B cell (primary cell): ENCODE results near the gene PPP2R2C. TPM values are rescaled to one million over a fixed set of nuclear protein-coding genes. Genes with fewer than 3 reads are reported as not detected.

Experiments used
- ATAC-seq: fragments of 200-7000 bp; cut with Tn5 transposase; one replicate; pipeline ENCODE4 v1.10.0; 2021; ENCODE audit warnings: low read depth, mild to moderate bottlenecking, moderate number of reproducible peaks, moderate library complexity
- CTCF ChIA-PET: fragments of 350-600 bp; sonication (Branson Sonifier 250); formaldehyde crosslinking; loops from one replicate; lab custom pipeline; 2021; ENCODE audit warnings: antibody characterized with exemption, inconsistent platforms; lab: Charles Lee
- POLR2A ChIA-PET: fragments of 350-600 bp; sonication (Branson Sonifier 250); formaldehyde crosslinking; loops from one replicate; lab custom pipeline; 2021; ENCODE audit warnings: antibody characterized with exemption; lab: Charles Lee
- DNase-seq: peaks from one replicate; pipeline ENCODE4 v3.0.0; 2013
- H2AFZ ChIP-seq: 2 replicates; pipeline ENCODE4 v1.6.1; 2012; ENCODE audit warnings: mild to moderate bottlenecking, low read depth, low read length; ENCODE audit not compliant: insufficient read depth, poor library complexity, severe bottlenecking
- H3K27ac ChIP-seq, 2 donors: 1 replicate in 1 of 2; 2 replicates in 1 of 2; pipeline ENCODE4 v1.5.1; 2012 to 2013; ENCODE audit warnings: low read length in 2 of 2, mild to moderate bottlenecking in 2 of 2, moderate library complexity in 1 of 2
- H3K27me3 ChIP-seq, 4 experiments: fragments of 200-600 bp in 1 of 4; sonication (generic) in 1 of 4; replicated peaks in 1 of 4; 1 replicate in 2 of 4; 2 replicates in 2 of 4; pipeline versions ENCODE4 v1.6.1 to v1.7.0; 2013 to 2016; ENCODE audit warnings: low read length in 3 of 4, mild to moderate bottlenecking in 2 of 4, mixed read lengths in 1 of 4, moderate library complexity in 1 of 4; ENCODE audit not compliant: insufficient read depth in 4 of 4, control insufficient read depth in 3 of 4; ENCODE audit errors: control extremely low read depth in 1 of 4
- H3K36me3 ChIP-seq, 2 experiments: replicated peaks in 1 of 2; 1 replicate in 1 of 2; 2 replicates in 1 of 2; pipeline versions ENCODE4 v1.6.1 to v1.7.1; 2013; ENCODE audit warnings: low read length in 1 of 2; ENCODE audit not compliant: insufficient read depth in 2 of 2, control insufficient read depth in 1 of 2; ENCODE audit errors: control extremely low read depth in 1 of 2, extremely low read depth in 1 of 2
- H3K4me1 ChIP-seq, 2 donors: fragments of 200-600 bp in 1 of 2; sonication (generic) in 1 of 2; 1 replicate in 1 of 2; 2 replicates in 1 of 2; pipeline versions ENCODE4 v1.5.1 to v1.6.1; 2013 to 2017; ENCODE audit warnings: low read length in 2 of 2; ENCODE audit not compliant: control insufficient read depth in 2 of 2, insufficient read depth in 2 of 2
- H3K4me2 ChIP-seq: replicated peaks from 2 replicates; pipeline ENCODE3; 2012; ENCODE audit warnings: mild to moderate bottlenecking, low read depth, low read length; ENCODE audit not compliant: poor library complexity, severe bottlenecking
- H3K4me3 ChIP-seq, 5 experiments: fragments of 200-600 bp in 1 of 5; sonication (generic) in 1 of 5; 1 replicate in 3 of 5; 2 replicates in 2 of 5; pipeline versions ENCODE4 v1.5.1 to v1.7.0; 2011 to 2016; ENCODE audit warnings: low read length in 4 of 5, mild to moderate bottlenecking in 4 of 5, low read depth in 2 of 5, control low read depth in 1 of 5, moderate library complexity in 1 of 5; ENCODE audit not compliant: insufficient read depth in 1 of 5; ENCODE audit errors: control extremely low read depth in 1 of 5, extremely low read depth in 1 of 5
- H3K79me2 ChIP-seq: fragments of 200-600 bp; sonication (generic); one replicate; pipeline ENCODE4 v1.6.0; 2016; ENCODE audit warnings: low read length; ENCODE audit not compliant: control insufficient read depth, insufficient read depth
- H3K9ac ChIP-seq: fragments of 200-600 bp; sonication (generic); 2 replicates; pipeline ENCODE4 v1.6.1; 2017; ENCODE audit warnings: mild to moderate bottlenecking, low read length, moderate library complexity
- H3K9me3 ChIP-seq, 3 donors: one replicate each; pipeline versions ENCODE4 v1.6.1 to v1.7.1; 2013; ENCODE audit warnings: low read length in 2 of 3; ENCODE audit not compliant: control insufficient read depth in 2 of 3, insufficient read depth in 1 of 3; ENCODE audit errors: control extremely low read depth in 1 of 3
- H4K20me1 ChIP-seq: 2 replicates; pipeline ENCODE4 v1.6.0; 2012; ENCODE audit warnings: mild to moderate bottlenecking, low read length; ENCODE audit not compliant: insufficient read depth, control insufficient read depth, poor library complexity, severe bottlenecking
- H3K27ac Mint-ChIP-seq: one replicate; pipeline ENCODE4 v1.8.0; 2021; ENCODE audit warnings: mixed read lengths
- H3K27me3 Mint-ChIP-seq: one replicate; pipeline ENCODE4 v1.8.0; 2021; ENCODE audit warnings: mixed read lengths
- H3K4me1 Mint-ChIP-seq: one replicate; pipeline ENCODE4 v1.8.0; 2021; ENCODE audit warnings: mixed read lengths
- H3K4me3 Mint-ChIP-seq: one replicate; pipeline ENCODE4 v1.8.0; 2021; ENCODE audit warnings: mixed read lengths
- H3K9me3 Mint-ChIP-seq: one replicate; pipeline ENCODE4 v1.8.0; 2022; ENCODE audit warnings: mixed read lengths; ENCODE audit not compliant: insufficient read depth
- EZH2 ChIP-seq: IDR thresholded peaks from 2 replicates; pipeline ENCODE4 v1.6.1; 2012; ENCODE audit warnings: borderline replicate concordance, low read depth, mild to moderate bottlenecking, moderate library complexity, low read length; ENCODE audit not compliant: insufficient read depth, poor library complexity, severe bottlenecking
- WGBS: methylation state at CpG from one replicate; pipeline ENCODE4 v1.1.5; 2013; ENCODE audit warnings: missing lambda C conversion rate; ENCODE audit not compliant: insufficient coverage; 5-methylcytosine and 5-hydroxymethylcytosine counted together
- intact Hi-C: fragments of 100-400 bp; cut with micrococcal nuclease; formaldehyde crosslinking; loops from one replicate; pipeline ENCODE4 v1.10.0; 2022
- polyA plus RNA-seq: library from polyadenylated mRNA; depleted of rRNA; stranded (reverse); fragments of >200 nt; gene quantifications from 2 replicates; pipeline ENCODE4 v1.2.3, GENCODE V29; 2012
- total RNA-seq, 2 donors: library from RNA; stranded (reverse); fragments of 120-200 nt in 1 of 2; gene quantifications; 1 replicate in 1 of 2; 2 replicates in 1 of 2; pipeline versions ENCODE4 v1.2.3 to v1.2.4, GENCODE V29; 2013 to 2022
- TF ChIP-seq, protein P1 (sequence below): fragments of 200-600 bp; IDR thresholded peaks from one replicate; pipeline ENCODE4 v1.8.0; 2022; ENCODE audit warnings: antibody characterized with exemption, mild to moderate bottlenecking

The PPP2R2C gene
- total and polyA plus RNA-seq, 2 donors (not counting 1 experiment from before 2014, with no cell fraction given): not detected

GRCh38 chr4:6474053-6474568 is 1.7 kb upstream of the PPP2R2C start:
- H3K9me3 Mint-ChIP-seq: no peaks in the 10 kb centered on the region

GRCh38 chr4:6473264-6474052 is 1.0 kb upstream of the PPP2R2C start:
- Mint-ChIP-seq H3K4me1 (peaks cover 8% of the 10 kb centered on the region), H3K27ac (no peak overlapping the region), H3K9me3 (no peaks in the 10 kb centered on the region), H3K4me3 (no peak overlapping the region), H3K27me3 (peaks cover 52% of the 10 kb centered on the region)
- Histone ChIP-seq H3K36me3 (no peaks in the 10 kb centered on the region), H3K4me1 (no peaks in the 10 kb centered on the region), H3K9me3 (peaks cover 0 to 18% (median 0%) of the 10 kb centered on the region in 3 donors), H3K27ac (no peak overlapping the region), H2AFZ (no peak overlapping the region), H3K4me2 (no peak overlapping the region), H3K79me2 (no peaks in the 10 kb centered on the region), H3K9ac (no peak overlapping the region), H4K20me1 (no peaks in the 10 kb centered on the region), H3K27me3 (peaks cover 0 to 28% (median 4%) of the 10 kb centered on the region in 4 experiments), H3K4me3 (no peak overlapping the region)
- DNase-seq: no peak
- WGBS: 35% methylated on average over 6 of the region's 9 CpGs
- CTCF ChIA-PET: no interaction called here
- ATAC-seq: no peak
- no peak for TF ChIP-seq EZH2
- TF ChIP-seq, protein P1, sequence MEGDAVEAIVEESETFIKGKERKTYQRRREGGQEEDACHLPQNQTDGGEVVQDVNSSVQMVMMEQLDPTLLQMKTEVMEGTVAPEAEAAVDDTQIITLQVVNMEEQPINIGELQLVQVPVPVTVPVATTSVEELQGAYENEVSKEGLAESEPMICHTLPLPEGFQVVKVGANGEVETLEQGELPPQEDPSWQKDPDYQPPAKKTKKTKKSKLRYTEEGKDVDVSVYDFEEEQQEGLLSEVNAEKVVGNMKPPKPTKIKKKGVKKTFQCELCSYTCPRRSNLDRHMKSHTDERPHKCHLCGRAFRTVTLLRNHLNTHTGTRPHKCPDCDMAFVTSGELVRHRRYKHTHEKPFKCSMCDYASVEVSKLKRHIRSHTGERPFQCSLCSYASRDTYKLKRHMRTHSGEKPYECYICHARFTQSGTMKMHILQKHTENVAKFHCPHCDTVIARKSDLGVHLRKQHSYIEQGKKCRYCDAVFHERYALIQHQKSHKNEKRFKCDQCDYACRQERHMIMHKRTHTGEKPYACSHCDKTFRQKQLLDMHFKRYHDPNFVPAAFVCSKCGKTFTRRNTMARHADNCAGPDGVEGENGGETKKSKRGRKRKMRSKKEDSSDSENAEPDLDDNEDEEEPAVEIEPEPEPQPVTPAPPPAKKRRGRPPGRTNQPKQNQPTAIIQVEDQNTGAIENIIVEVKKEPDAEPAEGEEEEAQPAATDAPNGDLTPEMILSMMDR: no peak
- intact Hi-C loops: no loop called here
- POLR2A ChIA-PET: no interaction called here

More at GRCh38 chr4:6474053-6474568, 1.7 kb upstream of the PPP2R2C start:
- Histone ChIP-seq H3K4me1 (no peaks in the 10 kb centered on the region), H2AFZ (no peak overlapping the region), H3K27ac (no peak overlapping the region), H3K36me3 (no peaks in the 10 kb centered on the region), H3K9ac (no peak overlapping the region), H3K4me2 (no peak overlapping the region), H3K4me3 (no peak overlapping the region), H3K9me3 (peaks cover 0 to 18% (median 0%) of the 10 kb centered on the region in 3 donors), H3K27me3 (peaks cover 0 to 23% (median 4%) of the 10 kb centered on the region in 4 experiments), H4K20me1 (no peaks in the 10 kb centered on the region), H3K79me2 (no peaks in the 10 kb centered on the region)
- WGBS: 55% methylated on average over 5 of the region's 5 CpGs
- ChIA-PET CTCF (no interaction called here), POLR2A (no interaction called here)
- no peak for TF ChIP-seq EZH2
- TF ChIP-seq, protein P1: no peak
- intact Hi-C loops: no loop called here
- ATAC-seq (no peak), DNase-seq (no peak)
- H3K27me3 Mint-ChIP-seq: peaks cover 46% of the 10 kb centered on the region
- no peak overlapping the region for H3K4me3 Mint-ChIP-seq
- H3K27ac Mint-ChIP-seq: peak overlapping the region; percentile 32
- H3K4me1 Mint-ChIP-seq: peaks cover 8% of the 10 kb centered on the region
